Stimulated activated naive CD4-positive, alpha-beta T cell (primary cell): ENCODE results near the gene PTER.
A peak's percentile ranks its signal among the peaks of the same experiment; 100 is the strongest.

Experiments
- DNase-seq, 6 experiments: peaks; one replicate each; lab custom pipeline; 2025; lab: John Stamatoyannopoulos, UW

The PTER gene

GRCh38 chr10:16470747-16471146 is 33.9 kb downstream of the PTER start:
- DNase-seq = no peak

GRCh38 chr10:16472828-16473227 is 36.0 kb downstream of the PTER start:
- no peak for DNase-seq

GRCh38 chr10:16477757-16478156 is 40.9 kb downstream of the PTER start:
- no peak for DNase-seq

GRCh38 chr10:16478801-16479200 is 42.0 kb downstream of the PTER start:
- no peak for DNase-seq

GRCh38 chr10:16481052-16481728 is 44.4 kb downstream of the PTER start:
- DNase-seq = no peak

GRCh38 chr10:16483241-16483917 is 46.6 kb downstream of the PTER start:
- no peak for DNase-seq

- DNase-seq = no peak
These were observed 53.7 kb downstream of the PTER start for GRCh38 chr10:16490511-16490910.

GRCh38 chr10:16491933-16492332 is 55.1 kb downstream of the PTER start:
- DNase-seq = no peak

GRCh38 chr10:16493884-16494536 is 57.2 kb downstream of the PTER start:
- no peak for DNase-seq

GRCh38 chr10:16497911-16498310 is 61.1 kb downstream of the PTER start:
- no peak for DNase-seq

GRCh38 chr10:16505161-16505560 is 68.4 kb downstream of the PTER start:
- no peak for DNase-seq

- DNase-seq = no peak
These were observed 73.2 kb downstream of the PTER start for GRCh38 chr10:16509996-16510395.

- DNase-seq = no peak
These were observed 74.0 kb downstream of the PTER start for GRCh38 chr10:16510843-16511242.

GRCh38 chr10:16518822-16519221 is 82.0 kb downstream of the PTER start:
- DNase-seq = no peak

- no peak for DNase-seq
These were observed 82.6 kb downstream of the PTER start for GRCh38 chr10:16519250-16519907.

- DNase-seq = peak in 1 of 6 experiments; percentile 28
These were observed 83.4 kb downstream of the PTER start for GRCh38 chr10:16519908-16520861.

- peak in 2 of 6 experiments; percentile 2 to 28 for DNase-seq
These were observed 84.1 kb downstream of the PTER start for GRCh38 chr10:16520900-16521299.

- no peak for DNase-seq
These were observed 84.7 kb downstream of the PTER start, which contains the start of gene C1QL3 for GRCh38 chr10:16521311-16522016. Gene C1QL3, minus strand, starts transcription at chr10:16521879. Its CDS starts 814 bp downstream, at chr10:16521065.

GRCh38 chr10:16527452-16527851 is 90.6 kb downstream of the PTER start:
- no peak for DNase-seq

GRCh38 chr10:16529853-16530252 is 93.0 kb downstream of the PTER start:
- DNase-seq = no peak

- DNase-seq = no peak
These were observed 99.3 kb downstream of the PTER start for GRCh38 chr10:16536155-16536554.
